Measurements from ENCODE around the gene HNRNPL.
"Not testable (repeated sequence)": the region's sequence is repeated elsewhere in the genome, so short reads cannot be mapped to it uniquely, and the experiment has no call there.

The HNRNPL gene

GRCh38 chr19:38825936-38826335 is 23.9 kb downstream of the HNRNPL start:
- POLR2A ChIA-PET; DNase-seq; H3K27me3 ChIP-seq (replicated peaks in 2 of 5; ENCODE audit: control insufficient read depth in 4 of 5, insufficient read depth in 5 of 5, low read length in 4 of 5); H3K4me3 ChIP-seq (ENCODE audit: control insufficient read depth in 1 of 7, extremely low read depth in 1 of 7, insufficient read depth in 4 of 7, low read depth in 2 of 7, low read length in 6 of 7); H3K27ac ChIP-seq (ENCODE audit: insufficient read depth in 1 of 2, low read depth in 1 of 2, low read length in 2 of 2, poor library complexity in 1 of 2, severe bottlenecking in 2 of 2); H3K9me3 ChIP-seq (ENCODE audit: control extremely low read depth in 1 of 5, control insufficient read depth in 4 of 5, insufficient read depth in 2 of 5, low read depth in 1 of 5, low read length in 4 of 5); H3K4me1 ChIP-seq (ENCODE audit: control extremely low read depth in 1 of 4, control insufficient read depth in 4 of 4, insufficient read depth in 4 of 4, low read length in 3 of 4); CTCF ChIA-PET: not testable (repeated sequence)
- 93% methylated on average over 5 of the region's 7 CpGs for WGBS (ENCODE audit: insufficient coverage)
- H3K36me3 ChIP-seq (ENCODE audit: control insufficient read depth in 4 of 4, insufficient read depth in 4 of 4, low read length in 3 of 4) = peaks cover 5 to 68% (median 24%) of the 10 kb centered on the region in 4 experiments

- POLR2A ChIA-PET; DNase-seq; H3K4me3 ChIP-seq (ENCODE audit: control insufficient read depth in 1 of 7, extremely low read depth in 1 of 7, insufficient read depth in 4 of 7, low read depth in 2 of 7, low read length in 6 of 7); H3K27me3 ChIP-seq (replicated peaks in 2 of 5; ENCODE audit: control insufficient read depth in 4 of 5, insufficient read depth in 5 of 5, low read length in 4 of 5); H3K4me1 ChIP-seq (ENCODE audit: control extremely low read depth in 1 of 4, control insufficient read depth in 4 of 4, insufficient read depth in 4 of 4, low read length in 3 of 4); H3K27ac ChIP-seq (ENCODE audit: insufficient read depth in 1 of 2, low read depth in 1 of 2, low read length in 2 of 2, poor library complexity in 1 of 2, severe bottlenecking in 2 of 2); H3K9me3 ChIP-seq (ENCODE audit: control extremely low read depth in 1 of 5, control insufficient read depth in 4 of 5, insufficient read depth in 2 of 5, low read depth in 1 of 5, low read length in 4 of 5): not testable (repeated sequence)
- peaks cover 2 to 64% (median 25%) of the 10 kb centered on the region in 4 experiments for H3K36me3 ChIP-seq (ENCODE audit: control insufficient read depth in 4 of 4, insufficient read depth in 4 of 4, low read length in 3 of 4)
- CTCF ChIA-PET = interaction anchor here (0.6 to 1.9 kb wide), 2 partner anchors 8 to 72 kb away, joined by 3 to 5 read pairs; no protein-coding TSS in a partner anchor
- 97% methylated on average over 26 of the region's 29 CpGs for WGBS (ENCODE audit: insufficient coverage)
Observed at GRCh38 chr19:38821230-38821825, 28.5 kb downstream of the HNRNPL start.

GRCh38 chr19:38819231-38819920 is 30.4 kb downstream of the HNRNPL start:
- no peak overlapping the region for H3K27ac ChIP-seq (ENCODE audit: insufficient read depth in 1 of 2, low read depth in 1 of 2, low read length in 2 of 2, poor library complexity in 1 of 2, severe bottlenecking in 2 of 2)
- 92% methylated on average over 10 of the region's 13 CpGs for WGBS (ENCODE audit: insufficient coverage)
- H3K4me3 ChIP-seq (ENCODE audit: control insufficient read depth in 1 of 7, extremely low read depth in 1 of 7, insufficient read depth in 4 of 7, low read depth in 2 of 7, low read length in 6 of 7) = no peak overlapping the region
- peaks cover 0 to 2% (median 0%) of the 10 kb centered on the region in 5 experiments for H3K9me3 ChIP-seq (ENCODE audit: control extremely low read depth in 1 of 5, control insufficient read depth in 4 of 5, insufficient read depth in 2 of 5, low read depth in 1 of 5, low read length in 4 of 5)
- POLR2A ChIA-PET = no interaction called here
- CTCF ChIA-PET = interaction anchor here (0.9 to 1.0 kb wide), 2 partner anchors 10 to 25 kb away, joined by 3 read pairs; no protein-coding TSS in a partner anchor
- no peaks in the 10 kb centered on the region for H3K4me1 ChIP-seq (ENCODE audit: control extremely low read depth in 1 of 4, control insufficient read depth in 4 of 4, insufficient read depth in 4 of 4, low read length in 3 of 4)
- no peak for DNase-seq
- H3K27me3 ChIP-seq (replicated peaks in 2 of 5; ENCODE audit: control insufficient read depth in 4 of 5, insufficient read depth in 5 of 5, low read length in 4 of 5) = no peaks in the 10 kb centered on the region
- peaks cover 2 to 66% (median 34%) of the 10 kb centered on the region in 4 experiments for H3K36me3 ChIP-seq (ENCODE audit: control insufficient read depth in 4 of 4, insufficient read depth in 4 of 4, low read length in 3 of 4)

GRCh38 chr19:38817081-38817480 is 32.7 kb downstream of the HNRNPL start:
- Histone ChIP-seq H3K36me3 (ENCODE audit: control insufficient read depth in 4 of 4, insufficient read depth in 4 of 4, low read length in 3 of 4) (peaks cover 0 to 50% (median 29%) of the 10 kb centered on the region in 4 experiments), H3K27me3 (replicated peaks in 2 of 5; ENCODE audit: control insufficient read depth in 4 of 5, insufficient read depth in 5 of 5, low read length in 4 of 5) (no peaks in the 10 kb centered on the region), H3K27ac (ENCODE audit: insufficient read depth in 1 of 2, low read depth in 1 of 2, low read length in 2 of 2, poor library complexity in 1 of 2, severe bottlenecking in 2 of 2) (no peak overlapping the region), H3K4me3 (ENCODE audit: control insufficient read depth in 1 of 7, extremely low read depth in 1 of 7, insufficient read depth in 4 of 7, low read depth in 2 of 7, low read length in 6 of 7) (no peak overlapping the region), H3K9me3 (ENCODE audit: control extremely low read depth in 1 of 5, control insufficient read depth in 4 of 5, insufficient read depth in 2 of 5, low read depth in 1 of 5, low read length in 4 of 5) (no peaks in the 10 kb centered on the region), H3K4me1 (ENCODE audit: control extremely low read depth in 1 of 4, control insufficient read depth in 4 of 4, insufficient read depth in 4 of 4, low read length in 3 of 4) (no peaks in the 10 kb centered on the region)
- no peak for DNase-seq
- WGBS (ENCODE audit: insufficient coverage) = 97% methylated on average over 9 of the region's 15 CpGs
- CTCF ChIA-PET = no interaction called here
- POLR2A ChIA-PET = interaction anchor here (1.4 kb wide), 1 partner anchor 14 kb away, joined by 3 read pairs; the partner anchor contains the start of gene ECH1

- Histone ChIP-seq H3K4me3 (ENCODE audit: control insufficient read depth in 1 of 7, extremely low read depth in 1 of 7, insufficient read depth in 4 of 7, low read depth in 2 of 7, low read length in 6 of 7) (no peak overlapping the region), H3K27me3 (replicated peaks in 2 of 5; ENCODE audit: control insufficient read depth in 4 of 5, insufficient read depth in 5 of 5, low read length in 4 of 5) (no peaks in the 10 kb centered on the region), H3K9me3 (ENCODE audit: control extremely low read depth in 1 of 5, control insufficient read depth in 4 of 5, insufficient read depth in 2 of 5, low read depth in 1 of 5, low read length in 4 of 5) (no peaks in the 10 kb centered on the region), H3K36me3 (ENCODE audit: control insufficient read depth in 4 of 4, insufficient read depth in 4 of 4, low read length in 3 of 4) (peaks cover 0 to 44% (median 29%) of the 10 kb centered on the region in 4 experiments), H3K27ac (ENCODE audit: insufficient read depth in 1 of 2, low read depth in 1 of 2, low read length in 2 of 2, poor library complexity in 1 of 2, severe bottlenecking in 2 of 2) (no peak overlapping the region), H3K4me1 (ENCODE audit: control extremely low read depth in 1 of 4, control insufficient read depth in 4 of 4, insufficient read depth in 4 of 4, low read length in 3 of 4) (no peaks in the 10 kb centered on the region)
- ChIA-PET POLR2A (interaction anchor here (1.4 kb wide), 1 partner anchor 15 kb away, joined by 3 read pairs; the partner anchor contains the start of gene ECH1), CTCF (no interaction called here)
- no peak for DNase-seq
- 98% methylated on average over 12 of the region's 18 CpGs for WGBS (ENCODE audit: insufficient coverage)
Observed at GRCh38 chr19:38816131-38816750, 33.5 kb downstream of the HNRNPL start.

- peaks cover 0 to 41% (median 27%) of the 10 kb centered on the region in 4 experiments for H3K36me3 ChIP-seq (ENCODE audit: control insufficient read depth in 4 of 4, insufficient read depth in 4 of 4, low read length in 3 of 4)
- no peak for DNase-seq
- POLR2A ChIA-PET = no interaction called here
Observed at GRCh38 chr19:38815059-38816001, 34.5 kb downstream of the HNRNPL start.

More at GRCh38 chr19:38815059-38816001, 34.5 kb downstream of the HNRNPL start:
- CTCF ChIA-PET = interaction anchor here (0.5 kb wide), 1 partner anchor 8 kb away, joined by 3 read pairs; no protein-coding TSS in a partner anchor
- Histone ChIP-seq H3K27me3 (replicated peaks in 2 of 5; ENCODE audit: control insufficient read depth in 4 of 5, insufficient read depth in 5 of 5, low read length in 4 of 5) (no peaks in the 10 kb centered on the region), H3K4me1 (ENCODE audit: control extremely low read depth in 1 of 4, control insufficient read depth in 4 of 4, insufficient read depth in 4 of 4, low read length in 3 of 4) (no peaks in the 10 kb centered on the region), H3K27ac (ENCODE audit: insufficient read depth in 1 of 2, low read depth in 1 of 2, low read length in 2 of 2, poor library complexity in 1 of 2, severe bottlenecking in 2 of 2) (no peak overlapping the region), H3K9me3 (ENCODE audit: control extremely low read depth in 1 of 5, control insufficient read depth in 4 of 5, insufficient read depth in 2 of 5, low read depth in 1 of 5, low read length in 4 of 5) (no peaks in the 10 kb centered on the region), H3K4me3 (ENCODE audit: control insufficient read depth in 1 of 7, extremely low read depth in 1 of 7, insufficient read depth in 4 of 7, low read depth in 2 of 7, low read length in 6 of 7) (no peak overlapping the region)
- WGBS (ENCODE audit: insufficient coverage) = 95% methylated on average over 28 of the region's 34 CpGs

Measured in common myeloid progenitor, CD34-positive (primary cell).